Lower leg skin (tissue), 4 donors: ENCODE results near the gene NUF2. TPM values are rescaled to one million over a fixed set of nuclear protein-coding genes. Genes with fewer than 3 reads are reported as not detected.
"Not testable (repeated sequence)": the region's sequence is repeated elsewhere in the genome, so short reads cannot be mapped to it uniquely, and the experiment has no call there.

Experiments used
- DNase-seq, 2 donors: peaks; one replicate each; pipeline ENCODE4 v3.0.0-alpha.2; 2019; ENCODE audit warnings: low spot score in 2 of 2
- H3K4me3 ChIP-seq: fragments of 200-600 bp; sonication (generic); 2 replicates; pipeline ENCODE4 v1.5.1; 2017; ENCODE audit warnings: mild to moderate bottlenecking, low read depth; ENCODE audit not compliant: poor library complexity, severe bottlenecking
- CTCF ChIP-seq, 3 donors: fragments of 450-650 bp; IDR thresholded peaks; one replicate each; pipeline ENCODE4 v1.5.1; 2016; ENCODE audit warnings: antibody characterized with exemption in 3 of 3, mild to moderate bottlenecking in 3 of 3, moderate library complexity in 2 of 3
- POLR2A ChIP-seq, 2 donors: fragments of 450-650 bp; IDR thresholded peaks; one replicate each; pipeline ENCODE4 v1.6.1; 2016 to 2017; ENCODE audit warnings: antibody characterized with exemption in 2 of 2, mild to moderate bottlenecking in 1 of 2, moderate library complexity in 1 of 2
- WGBS, 2 donors: methylation state at CpG; one replicate each; pipeline ENCODE4 v1.1.5; 2018; 5-methylcytosine and 5-hydroxymethylcytosine counted together
- intact Hi-C: fragments of 100-400 bp; cut with DNase I; formaldehyde crosslinking; loops from one replicate; pipeline ENCODE4 v1.15.0; 2023; ENCODE audit warnings: low total_unique reads
- total RNA-seq, 4 donors: library from RNA; depleted of rRNA; stranded (reverse); fragments of >200 nt; gene quantifications; one replicate each; pipeline ENCODE4 v1.1.0, GENCODE V29; 2016

NUF2 gene
- total RNA-seq, 4 donors from 2014 or later, result 0.29 to 2.9 (median 2.5) TPM

- no peak for TF ChIP-seq CTCF (IDR thresholded peaks at IDR 0.05)
- TF ChIP-seq POLR2A (IDR thresholded peaks at IDR 0.05), result no peak
- intact Hi-C loops, result no loop called here
- no peak overlapping the region for H3K4me3 ChIP-seq
- 97 to 98% methylated on average over 2 of the region's 2 CpGs for WGBS, 2 donors
- DNase-seq, result no peak
Measured at GRCh38 chr1:163347106-163347505, 25.4 kb downstream of the NUF2 start.

GRCh38 chr1:163351912-163352311 lies 30.2 kb downstream of the NUF2 start:
- TF ChIP-seq POLR2A (IDR thresholded peaks at IDR 0.05) (no peak), CTCF (IDR thresholded peaks at IDR 0.05) (no peak)
- no peak overlapping the region for H3K4me3 ChIP-seq
- intact Hi-C loops, result no loop called here
- no peak for DNase-seq
- WGBS, 2 donors, result 95 to 96% methylated on average over 2 of the region's 2 CpGs

GRCh38 chr1:163357378-163357777 lies 35.6 kb downstream of the NUF2 start:
- DNase-seq, result no peak
- TF ChIP-seq POLR2A (IDR thresholded peaks at IDR 0.05) (no peak), CTCF (IDR thresholded peaks at IDR 0.05) (no peak)
- intact Hi-C loops, result no loop called here
- H3K4me3 ChIP-seq, result no peak overlapping the region
- 84 to 85% methylated on average over 2 of the region's 2 CpGs for WGBS, 2 donors

DNA sequence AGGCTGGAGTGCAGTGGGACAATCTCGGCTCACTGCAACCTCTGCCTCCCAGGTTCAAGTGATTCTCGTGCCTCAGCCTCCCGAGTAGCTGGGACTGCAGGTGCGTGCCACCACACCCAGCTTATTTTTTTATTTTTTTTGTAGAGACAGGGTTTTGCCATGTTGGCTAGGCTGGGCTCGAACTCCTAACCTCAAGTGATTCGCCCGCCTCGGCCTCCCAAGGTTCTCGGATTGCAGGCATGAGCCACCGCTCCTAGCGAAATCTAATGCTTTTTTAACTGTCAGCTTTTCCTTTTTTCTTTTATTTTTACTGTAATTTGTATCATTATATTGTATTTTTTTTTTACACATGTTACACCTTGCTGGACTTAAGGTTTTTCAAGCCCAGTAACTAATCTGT lies 36.4 kb downstream of the NUF2 start:
- intact Hi-C loops, H3K4me3 ChIP-seq, DNase-seq: not testable (repeated sequence)
- WGBS, 2 donors, result 95 to 96% methylated on average over 11 of the region's 11 CpGs

DNA sequence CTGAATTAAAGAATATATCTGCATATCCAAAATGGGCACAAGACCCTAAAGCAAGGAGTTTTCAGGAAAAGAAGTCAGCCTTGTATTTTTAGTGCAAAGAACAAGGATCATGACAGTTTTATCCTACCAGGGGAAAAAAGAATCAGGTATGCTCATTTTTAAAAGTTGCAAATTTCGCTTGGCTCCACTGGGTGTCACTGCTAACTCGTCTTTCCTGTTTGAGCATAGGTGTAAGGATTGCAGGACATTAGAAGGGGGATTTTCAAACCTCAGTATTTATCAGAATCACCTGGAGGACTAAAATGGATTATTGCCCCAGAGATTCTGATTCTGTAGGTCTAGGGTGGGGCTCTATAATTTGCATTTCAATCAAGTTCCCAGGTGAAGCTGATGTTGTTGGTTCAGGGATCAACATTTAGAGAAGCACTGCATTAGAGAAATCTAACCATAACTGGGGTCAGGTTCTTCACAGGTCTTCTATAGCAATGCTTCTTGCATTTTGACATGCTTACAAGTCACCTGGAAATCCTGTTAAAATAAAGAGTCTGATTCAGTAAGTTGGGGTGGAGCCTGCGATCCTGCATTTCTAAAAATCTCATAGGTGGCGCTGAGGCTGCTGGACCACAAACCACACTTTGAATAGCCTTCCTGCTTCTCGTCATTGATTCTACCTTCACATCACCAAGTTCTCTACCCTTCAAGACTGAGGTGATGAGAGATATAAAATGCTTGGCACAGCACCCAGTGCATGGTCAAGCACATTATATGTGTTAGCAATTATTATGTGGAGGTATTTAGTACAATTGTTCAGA lies 39.6 kb downstream of the NUF2 start:
- TF ChIP-seq CTCF (IDR thresholded peaks at IDR 0.05), result no peak
- TF ChIP-seq POLR2A (IDR thresholded peaks at IDR 0.05), result no peak
- H3K4me3 ChIP-seq, result no peak overlapping the region
- no peak for DNase-seq
- 42 to 45% methylated on average over 5 of the region's 5 CpGs for WGBS, 2 donors
- intact Hi-C loops, result no loop called here

- 54 to 59% methylated on average over 3 of the region's 3 CpGs for WGBS, 2 donors
- intact Hi-C loops, result no loop called here
- no peak for DNase-seq
- TF ChIP-seq POLR2A (IDR thresholded peaks at IDR 0.05) (no peak), CTCF (IDR thresholded peaks at IDR 0.05) (no peak)
- no peak overlapping the region for H3K4me3 ChIP-seq
Measured at GRCh38 chr1:163365186-163365585, 43.4 kb downstream of the NUF2 start.
